MG63 (cell line): ENCODE measurements around the gene MRGPRE. TPM values are rescaled to one million over a fixed set of nuclear protein-coding genes. Genes with fewer than 3 reads are reported as not detected.

Experiments used
- DNase-seq: peaks from one replicate; pipeline ENCODE4 v3.0.0-alpha.2; 2020
- H3K27me3 ChIP-seq: fragments of 250-450 bp; sonication (Bioruptor Pico); 2 replicates; pipeline ENCODE4 v1.5.1; 2020; ENCODE audit warnings: mild to moderate bottlenecking, moderate library complexity
- H3K36me3 ChIP-seq: fragments of 250-450 bp; sonication (Bioruptor Pico); 2 replicates; pipeline ENCODE4 v1.5.1; 2020; ENCODE audit warnings: mild to moderate bottlenecking, moderate library complexity
- H3K4me3 ChIP-seq: fragments of 250-450 bp; sonication (Bioruptor Pico); 2 replicates; pipeline ENCODE4 v1.5.1; 2020; ENCODE audit warnings: mild to moderate bottlenecking, moderate library complexity
- H3K9me3 ChIP-seq: fragments of 250-450 bp; sonication (Bioruptor Pico); 2 replicates; pipeline ENCODE4 v1.5.1; 2020; ENCODE audit warnings: mild to moderate bottlenecking, moderate library complexity
- total RNA-seq: library from RNA; depleted of rRNA; stranded (reverse); fragments of >200 nt; shearing (Covaris generic); gene quantifications from 2 replicates; pipeline ENCODE4 v1.2.3, GENCODE V29; 2014; ENCODE audit warnings: low replicate concordance

MRGPRE gene
- total RNA-seq, 1 experiment from 2014 or later = not detected

GRCh38 chr11:3193373-3194015 is 38.7 kb downstream of the MRGPRE start:
- no peak for DNase-seq
- H3K36me3 ChIP-seq = no peaks in the 10 kb centered on the region

GRCh38 chr11:3192511-3193372 is 39.5 kb downstream of the MRGPRE start:
- H3K9me3 ChIP-seq = no peaks in the 10 kb centered on the region
- DNase-seq = no peak
- no peaks in the 10 kb centered on the region for H3K36me3 ChIP-seq
- H3K4me3 ChIP-seq = no peak overlapping the region
- no peaks in the 10 kb centered on the region for H3K27me3 ChIP-seq

More at GRCh38 chr11:3193373-3194015, 38.7 kb downstream of the MRGPRE start:
- Histone ChIP-seq H3K9me3 (no peaks in the 10 kb centered on the region), H3K4me3 (no peak overlapping the region), H3K27me3 (no peaks in the 10 kb centered on the region)

- no peak for DNase-seq
- H3K9me3 ChIP-seq = no peaks in the 10 kb centered on the region
- H3K4me3 ChIP-seq = no peak overlapping the region
- H3K27me3 ChIP-seq = no peaks in the 10 kb centered on the region
- no peaks in the 10 kb centered on the region for H3K36me3 ChIP-seq
These were observed 40.5 kb downstream of the MRGPRE start for GRCh38 chr11:3191586-3192324.

- no peaks in the 10 kb centered on the region for H3K27me3 ChIP-seq
- no peak for DNase-seq
These were observed 41.6 kb downstream of the MRGPRE start for GRCh38 chr11:3190600-3190999.

GRCh38 chr11:3189886-3190583 is 42.2 kb downstream of the MRGPRE start:
- no peak overlapping the region for H3K4me3 ChIP-seq

More at GRCh38 chr11:3190600-3190999, 41.6 kb downstream of the MRGPRE start:
- Histone ChIP-seq H3K9me3 (no peaks in the 10 kb centered on the region), H3K36me3 (no peaks in the 10 kb centered on the region), H3K4me3 (no peak overlapping the region)

GRCh38 chr11:3189196-3189843 is 42.9 kb downstream of the MRGPRE start:
- Histone ChIP-seq H3K27me3 (no peaks in the 10 kb centered on the region), H3K9me3 (no peaks in the 10 kb centered on the region), H3K4me3 (no peak overlapping the region), H3K36me3 (no peaks in the 10 kb centered on the region)
- no peak for DNase-seq

More at GRCh38 chr11:3189886-3190583, 42.2 kb downstream of the MRGPRE start:
- Histone ChIP-seq H3K9me3 (no peaks in the 10 kb centered on the region), H3K36me3 (no peaks in the 10 kb centered on the region), H3K27me3 (no peaks in the 10 kb centered on the region)
- DNase-seq = no peak

- no peak for DNase-seq
- Histone ChIP-seq H3K27me3 (no peaks in the 10 kb centered on the region), H3K9me3 (no peaks in the 10 kb centered on the region), H3K4me3 (no peak overlapping the region), H3K36me3 (no peaks in the 10 kb centered on the region)
These were observed 43.6 kb downstream of the MRGPRE start for GRCh38 chr11:3188496-3189195.

GRCh38 chr11:3186166-3186953 is 45.9 kb downstream of the MRGPRE start:
- Histone ChIP-seq H3K36me3 (no peaks in the 10 kb centered on the region), H3K4me3 (no peak overlapping the region), H3K27me3 (no peaks in the 10 kb centered on the region), H3K9me3 (no peaks in the 10 kb centered on the region)
- no peak for DNase-seq

- DNase-seq = no peak
These were observed 47.4 kb downstream of the MRGPRE start for GRCh38 chr11:3184732-3185347.

GRCh38 chr11:3183523-3183922 is 48.7 kb downstream of the MRGPRE start:
- H3K27me3 ChIP-seq = no peaks in the 10 kb centered on the region
- no peaks in the 10 kb centered on the region for H3K36me3 ChIP-seq
- H3K4me3 ChIP-seq = no peak overlapping the region
- no peaks in the 10 kb centered on the region for H3K9me3 ChIP-seq
- DNase-seq = no peak

More at GRCh38 chr11:3184732-3185347, 47.4 kb downstream of the MRGPRE start:
- no peaks in the 10 kb centered on the region for H3K27me3 ChIP-seq
- no peaks in the 10 kb centered on the region for H3K9me3 ChIP-seq
- no peaks in the 10 kb centered on the region for H3K36me3 ChIP-seq
- no peak overlapping the region for H3K4me3 ChIP-seq

GRCh38 chr11:3182462-3182852 is 49.8 kb downstream of the MRGPRE start:
- Histone ChIP-seq H3K36me3 (no peaks in the 10 kb centered on the region), H3K27me3 (no peaks in the 10 kb centered on the region), H3K4me3 (no peak overlapping the region), H3K9me3 (no peaks in the 10 kb centered on the region)
- DNase-seq = no peak

- Histone ChIP-seq H3K9me3 (0 out of 2 replicates have a peak, but pooled peaks cover under 1% of the 10 kb centered on the region), H3K4me3 (no peak overlapping the region), H3K36me3 (no peaks in the 10 kb centered on the region), H3K27me3 (no peaks in the 10 kb centered on the region)
- no peak for DNase-seq
These were observed 50.3 kb downstream of the MRGPRE start for GRCh38 chr11:3181725-3182461.

GRCh38 chr11:3180869-3181268 is 51.3 kb downstream of the MRGPRE start:
- no peak for DNase-seq
- Histone ChIP-seq H3K4me3 (no peak overlapping the region), H3K9me3 (0 out of 2 replicates have a peak, but pooled peaks cover 3% of the 10 kb centered on the region), H3K36me3 (no peaks in the 10 kb centered on the region), H3K27me3 (no peaks in the 10 kb centered on the region)

GRCh38 chr11:3178349-3178748 is 53.9 kb downstream of the MRGPRE start:
- H3K36me3 ChIP-seq = no peaks in the 10 kb centered on the region
- no peak overlapping the region for H3K4me3 ChIP-seq
- DNase-seq = no peak
- H3K27me3 ChIP-seq = no peaks in the 10 kb centered on the region
- H3K9me3 ChIP-seq = 0 out of 2 replicates have a peak, but pooled peaks cover 3% of the 10 kb centered on the region
